Body of pancreas (tissue), 4 donors: ENCODE measurements around the gene STAC.

Experiments used
- CTCF ChIP-seq, 7 experiments: fragments of 450-650 bp in 4 of 7; fragments of 200-600 bp in 3 of 7; sonication (generic) in 3 of 7; IDR thresholded peaks; one replicate each; pipeline ENCODE4 v1.5.1; 2016 to 2019; ENCODE audit warnings: antibody characterized with exemption in 7 of 7
- POLR2A ChIP-seq, 3 donors: fragments of 450-650 bp; IDR thresholded peaks; one replicate each; pipeline ENCODE4 v1.6.1; 2016; ENCODE audit warnings: antibody characterized with exemption in 3 of 3, mild to moderate bottlenecking in 2 of 3

- TF ChIP-seq CTCF (IDR thresholded peaks at IDR 0.05), result no peak
- TF ChIP-seq POLR2A (IDR thresholded peaks at IDR 0.05), result no peak
Observed at GRCh38 chr3:36373084-36373483, 7.2 kb upstream of the STAC start.
